GM18505 (cell line): ENCODE measurements around the gene CDC34.

Experiments
- ATAC-seq: cut with Tn5 transposase; IDR thresholded peaks from one replicate; pipeline ENCODE4 v1.9.1; 2021; ENCODE audit not compliant: unreplicated experiment
- POLR2A ChIP-seq: IDR thresholded peaks from 4 replicates; pipeline ENCODE4 v1.6.1; 2011; ENCODE audit warnings: borderline replicate concordance; ENCODE audit not compliant: insufficient read depth, insufficient read length; ENCODE audit errors: extremely low read depth

Gene CDC34

GRCh38 chr19:571566-571974 lies 40.0 kb downstream of the CDC34 start:
- no peak for TF ChIP-seq POLR2A
- no peak for ATAC-seq

DNA sequence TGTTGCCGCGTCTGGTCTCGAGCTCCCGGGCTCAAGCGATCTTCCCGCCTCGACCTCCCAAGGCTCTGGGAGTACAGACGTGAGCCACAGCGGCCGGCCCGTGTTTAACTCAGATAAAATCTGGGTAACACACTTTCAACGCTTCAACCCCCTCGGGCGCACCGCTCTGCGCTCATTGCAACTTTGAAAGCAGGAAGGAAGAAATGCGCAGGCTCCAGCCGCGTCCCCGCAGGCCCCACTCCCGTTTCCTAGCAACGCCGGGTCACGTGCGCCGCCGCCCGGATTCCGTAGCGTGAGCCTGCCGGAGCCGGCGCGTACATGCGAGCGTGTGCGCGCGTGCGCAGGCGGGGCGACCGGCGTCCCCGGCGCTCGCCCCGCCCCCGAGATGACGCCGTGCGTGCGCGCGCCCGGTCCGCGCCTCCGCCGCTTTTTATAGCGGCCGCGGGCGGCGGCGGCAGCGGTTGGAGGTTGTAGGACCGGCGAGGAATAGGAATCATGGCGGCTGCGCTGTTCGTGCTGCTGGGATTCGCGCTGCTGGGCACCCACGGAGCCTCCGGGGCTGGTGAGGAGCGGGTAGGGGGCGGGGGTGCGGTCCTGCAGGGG lies 40.7 kb downstream of the CDC34 start, which contains the start of gene BSG:
Gene BSG (plus strand): TSS at position 457 of the 603 bp plus-strand sequence. CDS start 39 bp downstream, at position 496.
- peak; percentile 66 for ATAC-seq
- peak; percentile 99 for TF ChIP-seq POLR2A

- ATAC-seq: no peak
- TF ChIP-seq POLR2A: no peak
Measured at GRCh38 chr19:572743-573518, 41.4 kb downstream of the CDC34 start.

DNA sequence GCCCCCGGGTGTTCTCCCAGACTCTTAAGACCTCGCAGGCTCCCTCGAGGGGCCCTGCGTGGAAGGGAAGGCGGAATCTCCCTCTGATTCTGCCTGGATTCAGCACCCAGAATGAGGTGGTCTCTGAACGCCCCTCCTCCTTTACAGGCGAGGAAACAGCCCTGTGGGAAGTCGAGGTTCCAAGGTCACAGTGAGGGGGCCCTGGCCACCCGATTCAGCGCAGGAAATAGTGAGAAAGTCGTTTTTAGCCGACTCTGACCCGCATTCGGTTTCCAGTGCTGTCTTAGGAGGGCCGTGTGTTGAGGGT lies 41.9 kb downstream of the CDC34 start:
- no peak for ATAC-seq
- no peak for TF ChIP-seq POLR2A

DNA sequence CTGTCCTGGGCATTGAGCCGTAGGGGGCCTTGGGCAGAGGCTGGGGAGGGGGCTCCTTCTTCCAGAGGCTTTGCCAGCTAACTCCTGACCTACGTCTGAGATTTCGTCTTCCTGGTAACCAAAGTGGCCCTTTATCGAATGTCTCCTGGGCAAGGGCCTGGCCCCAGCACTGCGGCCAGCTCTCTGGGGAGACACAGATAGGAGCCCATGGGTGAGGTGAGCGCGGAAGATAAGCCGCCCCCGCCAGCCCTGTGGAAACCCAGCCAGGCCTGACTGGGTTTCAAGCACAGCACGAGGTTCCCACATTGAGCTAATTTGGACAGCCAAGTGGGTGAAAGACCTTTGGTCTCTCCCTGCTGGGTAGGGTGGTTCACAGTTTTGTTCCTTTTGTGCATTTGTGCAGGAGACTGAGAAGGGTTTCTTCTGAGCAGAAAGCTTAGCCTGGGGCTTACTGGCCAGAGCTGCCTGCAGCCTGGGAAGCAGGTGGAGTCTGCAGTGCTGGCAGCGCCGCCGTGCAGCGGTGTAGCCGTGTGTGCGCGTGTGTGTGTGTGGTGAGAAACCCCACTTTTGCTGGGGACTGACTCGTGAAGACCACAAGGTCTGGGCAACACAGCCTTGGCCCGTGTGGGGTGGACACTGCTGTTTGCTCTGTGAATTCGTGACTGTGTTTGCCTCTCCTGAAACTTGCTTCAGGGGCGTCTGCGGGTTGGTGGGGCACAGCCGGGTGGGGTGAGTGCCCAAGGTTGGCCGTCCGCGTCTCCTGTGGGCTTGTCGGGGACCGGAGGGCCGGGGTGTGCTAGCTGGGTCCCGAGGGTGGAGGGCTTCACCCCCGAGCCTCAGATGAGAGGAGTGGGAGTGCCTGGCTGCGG lies 43.3 kb downstream of the CDC34 start:
- peak; percentile 21 for TF ChIP-seq POLR2A
- ATAC-seq: no peak

DNA sequence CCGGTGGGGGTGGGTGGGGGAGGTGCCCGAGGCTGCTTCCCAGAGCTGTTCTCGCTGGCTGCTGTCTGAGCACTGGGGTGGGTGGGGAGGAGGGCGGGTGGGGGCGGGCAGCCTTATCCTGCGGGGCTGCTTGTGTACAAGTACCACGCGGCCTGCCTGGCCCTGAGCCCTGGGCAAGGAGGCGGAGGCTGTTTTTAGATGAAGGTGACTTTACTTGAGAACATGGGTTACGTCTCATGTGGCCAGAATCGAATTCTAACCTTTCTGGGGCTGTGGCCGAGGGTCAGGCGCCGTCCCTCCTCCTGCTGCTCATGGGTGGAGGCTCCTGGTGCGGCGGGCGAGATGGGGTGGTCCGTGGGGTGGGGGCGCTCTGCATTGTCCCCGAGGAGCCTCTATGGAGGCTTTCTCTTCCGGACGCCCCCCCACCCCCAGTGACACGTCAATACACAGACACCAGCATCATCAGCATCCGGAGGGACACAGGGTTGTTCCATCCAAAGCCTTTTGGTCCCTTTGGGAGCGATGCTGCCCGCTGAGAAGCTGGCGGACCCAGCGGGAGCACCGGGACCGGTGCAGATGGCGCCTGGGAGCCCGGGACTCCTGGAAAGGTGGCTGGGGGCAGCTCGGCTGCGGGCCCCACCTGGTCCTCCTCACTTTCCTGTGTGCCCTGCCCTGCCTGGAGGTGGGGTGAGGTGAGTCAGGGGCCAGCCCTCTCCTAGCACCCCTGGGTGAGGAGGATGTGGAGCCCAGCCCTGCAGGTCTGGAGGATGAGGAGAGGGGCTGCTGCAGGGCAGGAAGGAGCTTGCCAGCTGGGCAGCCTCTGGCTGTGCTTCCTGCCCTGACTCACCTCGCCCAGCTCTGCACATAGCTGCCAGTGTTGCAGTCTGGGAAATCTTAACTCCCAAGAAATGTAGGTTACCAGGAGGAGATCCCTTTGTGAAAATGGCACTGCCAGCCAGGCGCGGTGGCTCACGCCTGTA lies 44.3 kb downstream of the CDC34 start:
- TF ChIP-seq POLR2A: no peak
- ATAC-seq: no peak

GRCh38 chr19:576768-577438 lies 45.3 kb downstream of the CDC34 start:
- no peak for TF ChIP-seq POLR2A
- ATAC-seq: no peak

GRCh38 chr19:577439-578392 lies 46.2 kb downstream of the CDC34 start:
- ATAC-seq: no peak

GRCh38 chr19:579111-579841 lies 47.7 kb downstream of the CDC34 start:
- ATAC-seq: no peak
- TF ChIP-seq POLR2A: no peak

More at GRCh38 chr19:577439-578392, 46.2 kb downstream of the CDC34 start:
- TF ChIP-seq POLR2A: no peak

GRCh38 chr19:579842-580155 lies 48.2 kb downstream of the CDC34 start:
- TF ChIP-seq POLR2A: no peak
- no peak for ATAC-seq
